ENCODE data around the gene PPP1R8. TPM values are rescaled to one million over a fixed set of nuclear protein-coding genes. Genes with fewer than 3 reads are reported as not detected.
A peak's percentile ranks its signal among the peaks of the same experiment; 100 is the strongest.

PPP1R8 gene
- total and polyA plus RNA-seq, 9 of the 15 experiments (the other 6 are each of a cell fraction or from before 2014, with no cell fraction given): 16.2 to 107 (median 75.3) TPM

DNA sequence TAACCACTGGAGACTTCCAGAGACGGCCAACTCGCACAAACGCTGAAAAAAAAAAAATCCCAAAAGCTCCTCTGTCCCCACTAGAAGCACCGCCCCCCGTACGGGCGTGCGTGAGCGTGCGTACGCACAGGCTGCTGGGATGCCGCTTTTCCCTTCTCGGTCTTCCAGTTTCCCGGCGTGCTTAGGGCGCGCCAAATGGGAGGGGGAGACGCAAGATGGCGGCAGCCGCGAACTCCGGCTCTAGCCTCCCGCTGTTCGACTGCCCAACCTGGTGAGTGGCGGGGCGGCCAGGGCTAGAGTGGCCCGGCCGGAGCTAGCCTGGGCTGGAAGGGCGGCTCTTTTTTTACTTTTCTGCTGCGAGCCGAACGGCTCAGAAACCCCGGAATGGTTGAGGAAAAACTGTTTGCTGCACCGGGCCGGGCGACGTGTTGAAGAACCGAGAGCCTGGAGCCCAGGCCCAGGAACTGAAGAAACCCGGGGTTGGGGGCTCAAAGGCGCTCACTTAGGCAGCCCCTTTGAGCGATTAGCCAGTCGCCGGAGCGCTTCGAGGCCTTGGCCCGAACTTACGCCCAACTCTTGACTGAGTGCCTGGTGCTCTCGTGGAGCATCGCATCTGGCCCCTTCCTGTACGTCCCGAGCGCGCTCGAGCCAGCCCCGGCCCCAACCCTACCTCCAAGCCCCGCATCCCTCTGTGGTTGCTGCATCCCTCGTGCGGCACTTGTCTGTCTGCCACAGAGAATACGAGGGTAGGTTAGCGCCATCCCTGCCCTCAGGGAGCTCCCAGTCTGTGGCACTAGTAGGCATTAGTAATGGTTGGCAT, at the start of gene PPP1R8 (continued):
- TF ChIP-seq CLOCK (CRISPR knock-in tag; IDR thresholded peaks at IDR 0.05; ENCODE audit: borderline replicate concordance) (no peak), ZNF436 (CRISPR knock-in tag; IDR thresholded peaks at IDR 0.05) (0 out of 2 replicates have a peak, but pooled peaks have one; percentile 26), NR2F6 (CRISPR knock-in tag; IDR thresholded peaks at IDR 0.05) (no peak), ZNF239 (CRISPR knock-in tag; IDR thresholded peaks at IDR 0.05) (no peak), FIP1L1 (IDR thresholded peaks at IDR 0.05; ENCODE audit: low read depth, low read length, poor library complexity, severe bottlenecking) (peak; percentile 33), XRCC5 (IDR thresholded peaks at IDR 0.05; ENCODE audit: low read depth, low read length) (0 out of 2 replicates have a peak, but pooled peaks have one; percentile 59), NCOR1 (IDR thresholded peaks at IDR 0.05) (no peak), ASH1L (IDR thresholded peaks at IDR 0.05; ENCODE audit: borderline replicate concordance, low read depth, partially characterized antibody) (no peak), ZNF79 (CRISPR knock-in tag; IDR thresholded peaks at IDR 0.05; ENCODE audit: low read depth) (no peak), KDM4B (IDR thresholded peaks at IDR 0.05; ENCODE audit: borderline replicate concordance in 2 of 2, low read depth in 1 of 2) (peak in 1 of 2 experiments; percentile 93; a peak in 2 of 4 replicates), MCM3 (IDR thresholded peaks at IDR 0.05) (no peak), SMC3 (conservative IDR thresholded peaks at IDR 0.05; ENCODE audit: insufficient read depth, low read depth, low read length) (no peak), NFIC (IDR thresholded peaks at IDR 0.05) (peak; percentile 38; the same call in 1 of the 2 replicates)
- TF ChIP-seq, protein P1, sequence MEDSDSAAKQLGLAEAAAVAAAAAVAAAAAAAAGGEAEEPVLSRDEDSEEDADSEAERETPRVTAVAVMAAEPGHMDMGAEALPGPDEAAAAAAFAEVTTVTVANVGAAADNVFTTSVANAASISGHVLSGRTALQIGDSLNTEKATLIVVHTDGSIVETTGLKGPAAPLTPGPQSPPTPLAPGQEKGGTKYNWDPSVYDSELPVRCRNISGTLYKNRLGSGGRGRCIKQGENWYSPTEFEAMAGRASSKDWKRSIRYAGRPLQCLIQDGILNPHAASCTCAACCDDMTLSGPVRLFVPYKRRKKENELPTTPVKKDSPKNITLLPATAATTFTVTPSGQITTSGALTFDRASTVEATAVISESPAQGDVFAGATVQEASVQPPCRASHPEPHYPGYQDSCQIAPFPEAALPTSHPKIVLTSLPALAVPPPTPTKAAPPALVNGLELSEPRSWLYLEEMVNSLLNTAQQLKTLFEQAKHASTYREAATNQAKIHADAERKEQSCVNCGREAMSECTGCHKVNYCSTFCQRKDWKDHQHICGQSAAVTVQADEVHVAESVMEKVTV (CRISPR knock-in tag; IDR thresholded peaks at IDR 0.05): no peak
- TF ChIP-seq, protein P2, sequence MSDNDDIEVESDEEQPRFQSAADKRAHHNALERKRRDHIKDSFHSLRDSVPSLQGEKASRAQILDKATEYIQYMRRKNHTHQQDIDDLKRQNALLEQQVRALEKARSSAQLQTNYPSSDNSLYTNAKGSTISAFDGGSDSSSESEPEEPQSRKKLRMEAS (CRISPR knock-in tag; IDR thresholded peaks at IDR 0.05): peak; percentile 52; the same call in 1 of the 2 replicates
- TF ChIP-seq, protein P3, sequence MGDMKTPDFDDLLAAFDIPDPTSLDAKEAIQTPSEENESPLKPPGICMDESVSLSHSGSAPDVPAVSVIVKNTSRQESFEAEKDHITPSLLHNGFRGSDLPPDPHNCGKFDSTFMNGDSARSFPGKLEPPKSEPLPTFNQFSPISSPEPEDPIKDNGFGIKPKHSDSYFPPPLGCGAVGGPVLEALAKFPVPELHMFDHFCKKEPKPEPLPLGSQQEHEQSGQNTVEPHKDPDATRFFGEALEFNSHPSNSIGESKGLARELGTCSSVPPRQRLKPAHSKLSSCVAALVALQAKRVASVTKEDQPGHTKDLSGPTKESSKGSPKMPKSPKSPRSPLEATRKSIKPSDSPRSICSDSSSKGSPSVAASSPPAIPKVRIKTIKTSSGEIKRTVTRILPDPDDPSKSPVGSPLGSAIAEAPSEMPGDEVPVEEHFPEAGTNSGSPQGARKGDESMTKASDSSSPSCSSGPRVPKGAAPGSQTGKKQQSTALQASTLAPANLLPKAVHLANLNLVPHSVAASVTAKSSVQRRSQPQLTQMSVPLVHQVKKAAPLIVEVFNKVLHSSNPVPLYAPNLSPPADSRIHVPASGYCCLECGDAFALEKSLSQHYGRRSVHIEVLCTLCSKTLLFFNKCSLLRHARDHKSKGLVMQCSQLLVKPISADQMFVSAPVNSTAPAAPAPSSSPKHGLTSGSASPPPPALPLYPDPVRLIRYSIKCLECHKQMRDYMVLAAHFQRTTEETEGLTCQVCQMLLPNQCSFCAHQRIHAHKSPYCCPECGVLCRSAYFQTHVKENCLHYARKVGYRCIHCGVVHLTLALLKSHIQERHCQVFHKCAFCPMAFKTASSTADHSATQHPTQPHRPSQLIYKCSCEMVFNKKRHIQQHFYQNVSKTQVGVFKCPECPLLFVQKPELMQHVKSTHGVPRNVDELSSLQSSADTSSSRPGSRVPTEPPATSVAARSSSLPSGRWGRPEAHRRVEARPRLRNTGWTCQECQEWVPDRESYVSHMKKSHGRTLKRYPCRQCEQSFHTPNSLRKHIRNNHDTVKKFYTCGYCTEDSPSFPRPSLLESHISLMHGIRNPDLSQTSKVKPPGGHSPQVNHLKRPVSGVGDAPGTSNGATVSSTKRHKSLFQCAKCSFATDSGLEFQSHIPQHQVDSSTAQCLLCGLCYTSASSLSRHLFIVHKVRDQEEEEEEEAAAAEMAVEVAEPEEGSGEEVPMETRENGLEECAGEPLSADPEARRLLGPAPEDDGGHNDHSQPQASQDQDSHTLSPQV (IDR thresholded peaks at IDR 0.05): no peak
- TF ChIP-seq, protein P4, sequence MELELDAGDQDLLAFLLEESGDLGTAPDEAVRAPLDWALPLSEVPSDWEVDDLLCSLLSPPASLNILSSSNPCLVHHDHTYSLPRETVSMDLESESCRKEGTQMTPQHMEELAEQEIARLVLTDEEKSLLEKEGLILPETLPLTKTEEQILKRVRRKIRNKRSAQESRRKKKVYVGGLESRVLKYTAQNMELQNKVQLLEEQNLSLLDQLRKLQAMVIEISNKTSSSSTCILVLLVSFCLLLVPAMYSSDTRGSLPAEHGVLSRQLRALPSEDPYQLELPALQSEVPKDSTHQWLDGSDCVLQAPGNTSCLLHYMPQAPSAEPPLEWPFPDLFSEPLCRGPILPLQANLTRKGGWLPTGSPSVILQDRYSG (tag; conservative IDR thresholded peaks at IDR 0.05; ENCODE audit: low read depth): no peak

Data from K562 (cell line).